ENCODE measurements around the gene PGM5. TPM values are rescaled to one million over a fixed set of nuclear protein-coding genes. Genes with fewer than 3 reads are reported as not detected.

PGM5 gene
- total and polyA plus RNA-seq, 2 of the 8 experiments (the other 6 are each of a cell fraction or from before 2014, with no cell fraction given) = not detected

- CTCF ChIA-PET (ENCODE audit: partially characterized antibody) = interaction anchor here (0.9 to 4.7 kb wide), 9 partner anchors 11 to 163 kb away, joined by 3 to 25 read pairs (median 5); no protein-coding TSS in a partner anchor
- POLR2A ChIA-PET (ENCODE audit: partially characterized antibody) = no interaction called here
- no peak for TF ChIP-seq POU5F1 (IDR thresholded peaks at IDR 0.05; ENCODE audit: low read depth, low read length)
- TF ChIP-seq JUND (IDR thresholded peaks at IDR 0.05; ENCODE audit: low read length) = no peak
- TF ChIP-seq ATF2 (IDR thresholded peaks at IDR 0.05; ENCODE audit: low read length) = no peak
- no peak for TF ChIP-seq NRF1 (IDR thresholded peaks at IDR 0.05; ENCODE audit: low read depth, low read length)
- no peak for TF ChIP-seq SP4 (IDR thresholded peaks at IDR 0.05; ENCODE audit: low read length)
- no peak for TF ChIP-seq TAF7 (optimal IDR thresholded peaks at IDR 0.05; ENCODE audit: borderline replicate concordance, low read depth, low read length)
- no peak for TF ChIP-seq EZH2 (IDR thresholded peaks at IDR 0.05; ENCODE audit: low read depth, low read length, severe bottlenecking)
- no peak for TF ChIP-seq RXRA (IDR thresholded peaks at IDR 0.05; ENCODE audit: insufficient read depth, low read depth, low read length)
- TF ChIP-seq BACH1 (IDR thresholded peaks at IDR 0.05; ENCODE audit: low read length) = no peak
- no peak for TF ChIP-seq MAFK (IDR thresholded peaks at IDR 0.05; ENCODE audit: low read depth, low read length)
- TF ChIP-seq KDM5A (IDR thresholded peaks at IDR 0.05; ENCODE audit: low read length) = no peak
- TF ChIP-seq YY1 (IDR thresholded peaks at IDR 0.05; ENCODE audit: low read depth, low read length) = no peak
Measured at GRCh38 chr9:68505681-68506409, 149.4 kb downstream of the PGM5 start.

More at GRCh38 chr9:68505681-68506409, 149.4 kb downstream of the PGM5 start:
- Histone ChIP-seq H3K14ac (ENCODE audit: insufficient read length) (no peak overlapping the region), H3K36me3 (ENCODE audit: control insufficient read depth in 2 of 4, insufficient read depth in 4 of 4, low read length in 3 of 4) (no peaks in the 10 kb centered on the region), H2BK15ac (ENCODE audit: low read length) (no peak overlapping the region), H2AK5ac (ENCODE audit: low read depth, low read length) (no peak overlapping the region), H2BK12ac (ENCODE audit: low read depth, low read length) (no peak overlapping the region), H3K23ac (ENCODE audit: insufficient read length) (no peak overlapping the region), H3K79me1 (ENCODE audit: low read depth, low read length) (no peaks in the 10 kb centered on the region), H3K18ac (ENCODE audit: extremely low read depth, low read length) (no peak overlapping the region), H3K9ac (replicated peaks in 1 of 4; ENCODE audit: extremely low read depth in 1 of 4, low read depth in 3 of 4, low read length in 3 of 4) (no peak overlapping the region), H2AFZ (ENCODE audit: low read length) (no peak overlapping the region), H3K4ac (replicated peaks; ENCODE audit: insufficient read length, low read depth, low read length) (no peak overlapping the region), H3K56ac (replicated peaks; ENCODE audit: insufficient read length, low read depth, low read length) (no peak overlapping the region), H4K20me1 (replicated peaks in 1 of 2; ENCODE audit: control insufficient read depth in 1 of 2, insufficient read depth in 2 of 2, low read length in 2 of 2) (peaks cover 4 to 13% of the 10 kb centered on the region in 2 experiments), H4K91ac (replicated peaks; ENCODE audit: insufficient read length, low read length) (no peak overlapping the region), H3K4me1 (replicated peaks in 1 of 4; ENCODE audit: control insufficient read depth in 3 of 4, insufficient read depth in 4 of 4, low read length in 3 of 4) (no peaks in the 10 kb centered on the region), H3K79me2 (ENCODE audit: control insufficient read depth in 1 of 2, insufficient read depth in 2 of 2, low read length in 2 of 2) (no peaks in the 10 kb centered on the region), H3K27me3 (replicated peaks in 1 of 4; ENCODE audit: control insufficient read depth in 3 of 4, extremely low read depth in 1 of 4, insufficient read depth in 3 of 4, low read length in 3 of 4) (peaks cover 33 to 77% (median 64%) of the 10 kb centered on the region in 4 experiments), H2BK5ac (ENCODE audit: low read depth, low read length) (no peak overlapping the region), H4K5ac (ENCODE audit: insufficient read length, low read depth, low read length) (no peak overlapping the region), H4K8ac (ENCODE audit: extremely low read depth, insufficient read depth, low read length) (no peak overlapping the region), H2BK20ac (ENCODE audit: low read length) (no peak overlapping the region), H3K27ac (ENCODE audit: low read depth, low read length) (no peak overlapping the region), H3K23me2 (ENCODE audit: low read depth, low read length) (no peaks in the 10 kb centered on the region), H2BK120ac (replicated peaks; ENCODE audit: low read depth, low read length) (no peak overlapping the region), H3K4me2 (ENCODE audit: insufficient read depth in 1 of 2, low read depth in 2 of 2, low read length in 2 of 2) (no peak overlapping the region), H3K4me3 (ENCODE audit: extremely low read depth in 1 of 4, insufficient read depth in 2 of 4, low read depth in 3 of 4, low read length in 4 of 4) (no peak overlapping the region), H3K9me3 (ENCODE audit: insufficient read depth in 2 of 2, low read depth in 1 of 2, low read length in 1 of 2) (no peaks in the 10 kb centered on the region; a peak in 1 of 4 replicates)
- FAIRE-seq (no peak), DNase-seq (ENCODE audit: low read depth in 1 of 2, low spot score in 2 of 2) (no peak)
- 73% methylated on average over 4 of the region's 4 CpGs; no CpG with 5 or more reads in 1 of the 2 experiments for WGBS, 2 experiments (ENCODE audit: extremely low coverage in 1 of 2, insufficient coverage in 1 of 2, insufficient read length in 1 of 2, insufficient replicate concordance in 2 of 2, low coverage in 1 of 2, low lambda C conversion rate in 2 of 2, missing lambda C conversion rate in 1 of 2)
